Stimulated activated CD4-positive, alpha-beta T cell treated with anti-CD3 and anti-CD28 coated beads, Interleukin-4, amount 100 ng/mL, for 24 hours (primary cell): Measurements from ENCODE around the gene GDAP1L1.
A peak's percentile ranks its signal among the peaks of the same experiment; 100 is the strongest.
"Not testable (repeated sequence)": the region's sequence is repeated elsewhere in the genome, so short reads cannot be mapped to it uniquely, and the experiment has no call there.

Experiments used
- DNase-seq: peaks from one replicate; pipeline ENCODE4 v3.0.0-alpha.2; 2020

GDAP1L1 gene

GRCh38 chr20:44306927-44307326, 59.8 kb downstream of the GDAP1L1 start:
- DNase-seq, result no peak

- DNase-seq, result no peak
These were observed 62.9 kb downstream of the GDAP1L1 start for GRCh38 chr20:44309763-44310663.

GRCh38 chr20:44310664-44311639, 63.8 kb downstream of the GDAP1L1 start, which contains the start of gene FITM2:
FITM2 (minus strand) TSS chr20:44311202; CDS start chr20:44311148, 54 bp downstream.
- DNase-seq, result peak; percentile 99

DNA sequence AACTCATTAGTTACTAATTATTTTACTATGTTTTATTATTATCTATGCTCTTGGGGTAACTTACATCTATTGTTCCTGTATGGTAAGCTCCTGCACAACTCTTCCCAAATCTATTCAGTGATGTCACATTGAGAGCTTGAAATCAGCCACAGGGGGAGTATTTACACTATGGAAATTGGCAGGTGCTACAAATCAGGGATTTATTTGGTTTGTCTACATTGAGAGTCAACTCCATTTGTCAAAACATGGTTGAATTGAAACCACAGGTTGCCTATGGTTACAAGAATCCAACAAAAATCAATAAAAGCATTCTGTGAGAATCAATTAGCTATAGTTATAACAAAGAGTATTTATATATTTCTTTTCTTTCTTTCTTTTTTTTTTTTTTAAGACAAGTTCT, 67.8 kb downstream of the GDAP1L1 start:
- DNase-seq, result no peak

DNA sequence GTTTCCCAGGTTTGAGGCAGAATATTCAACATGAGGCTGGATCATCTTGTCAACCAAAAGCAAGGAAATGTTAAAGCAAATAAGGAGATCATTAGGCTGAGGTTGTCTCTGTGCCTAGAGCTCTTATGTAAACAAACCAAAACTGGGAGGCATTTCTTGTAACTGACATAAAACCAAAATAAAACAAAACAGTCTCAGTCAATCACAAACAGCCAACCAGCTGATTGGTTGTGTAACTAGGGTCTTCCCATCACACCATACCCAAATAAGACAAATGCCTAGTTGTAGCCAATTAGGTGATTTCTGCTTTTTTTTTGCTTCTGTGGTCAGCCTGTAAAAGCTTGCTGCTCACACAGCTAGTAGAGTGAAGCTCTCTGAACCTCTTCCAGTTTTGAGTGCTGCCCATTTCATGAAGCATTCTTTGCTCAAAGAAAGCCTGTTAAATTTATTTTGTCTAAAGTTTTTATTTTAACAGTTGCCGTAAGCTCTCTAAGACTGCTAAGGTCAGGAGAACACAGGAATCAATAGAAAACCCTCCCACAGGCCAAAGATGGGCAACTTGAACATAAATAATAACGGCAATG, 72.8 kb downstream of the GDAP1L1 start:
- no peak for DNase-seq

DNA sequence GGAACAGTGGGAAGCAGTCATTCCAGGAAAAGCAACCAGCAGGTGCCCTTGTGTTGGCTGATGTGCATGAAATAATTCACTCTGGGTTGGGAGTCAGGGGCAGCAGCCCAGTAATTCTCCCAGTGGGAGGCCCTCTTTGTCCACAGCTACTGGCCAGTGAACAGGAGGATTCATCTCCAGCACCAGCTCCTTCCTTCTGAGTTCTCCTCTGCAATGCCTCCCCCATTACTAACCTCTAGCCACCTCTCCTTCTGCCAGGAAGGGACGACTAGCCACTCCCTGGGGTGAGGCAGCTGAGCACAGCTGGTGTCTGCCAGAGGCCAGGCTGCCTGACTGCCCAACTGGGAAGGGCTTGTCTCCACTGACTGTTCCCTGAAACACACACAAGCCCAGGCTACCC, 77.2 kb downstream of the GDAP1L1 start:
- no peak for DNase-seq

DNA sequence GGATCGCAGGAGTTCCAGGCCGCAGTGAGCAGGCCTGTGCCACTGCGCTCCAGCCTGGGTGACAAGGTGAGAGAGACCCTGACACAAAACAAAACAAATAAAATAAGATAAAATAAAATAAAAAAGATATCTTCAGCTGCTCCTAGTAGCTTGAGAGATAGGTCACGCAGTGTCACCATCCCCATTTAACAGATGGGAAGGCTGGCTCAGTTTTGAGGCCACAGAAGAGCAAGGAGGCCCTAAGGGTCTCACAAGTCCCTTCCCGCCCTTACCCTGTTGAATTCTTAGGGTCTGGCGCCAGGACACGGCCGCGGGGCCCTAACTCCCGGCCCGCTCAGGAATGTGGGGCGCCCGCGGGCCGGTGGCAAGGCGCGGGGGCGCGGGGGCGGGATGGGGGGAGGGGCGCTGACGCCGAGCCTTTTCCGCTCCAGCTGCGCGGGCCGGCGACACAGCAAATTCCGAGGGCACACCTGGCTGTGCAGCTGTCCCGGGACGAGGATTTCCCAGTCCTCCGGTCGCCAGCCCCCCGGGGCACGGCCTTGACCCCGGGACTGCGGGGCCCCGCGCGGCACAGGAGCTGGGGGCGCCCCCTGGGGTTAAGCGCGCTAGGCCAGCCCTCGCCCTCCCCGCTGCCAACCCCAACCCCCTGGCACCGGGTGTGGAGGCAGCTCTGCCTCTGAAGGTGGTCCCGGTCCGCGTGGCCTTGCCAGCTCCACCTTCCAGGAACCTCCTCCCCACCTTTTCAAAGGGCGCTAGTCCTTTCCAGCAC, 79.5 kb downstream of the GDAP1L1 start:
- no peak for DNase-seq

DNA sequence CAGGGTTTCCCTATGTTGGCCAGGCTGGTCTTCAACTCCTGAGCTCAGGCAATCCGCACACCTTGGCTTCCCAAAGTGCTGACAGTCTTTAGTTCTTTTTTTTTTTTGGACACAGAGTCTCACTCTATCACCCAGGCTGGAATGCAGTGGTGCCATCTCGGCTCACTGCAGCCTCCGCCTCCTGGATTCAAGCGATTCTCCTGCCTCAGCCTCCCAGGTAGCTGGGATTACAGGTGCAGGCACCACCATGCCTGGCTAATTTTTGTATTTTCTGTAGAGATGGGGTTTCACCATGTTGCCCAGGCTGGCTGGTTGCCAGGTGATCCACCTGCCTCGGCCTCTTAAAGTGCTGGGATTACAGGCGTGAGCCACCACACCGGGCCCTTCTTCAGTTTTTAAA, 80.6 kb downstream of the GDAP1L1 start:
- not testable (repeated sequence) for DNase-seq

GRCh38 chr20:44328428-44328827, 81.3 kb downstream of the GDAP1L1 start:
- DNase-seq, result no peak
